GM13977 (cell line): ENCODE results near the gene GALNT1.
"Not testable (repeated sequence)": the region's sequence is repeated elsewhere in the genome, so short reads cannot be mapped to it uniquely, and the experiment has no call there.

ENCODE experiments used
- DNase-seq: peaks from one replicate; pipeline ENCODE4 v3.0.0; 2012; ENCODE audit warnings: low spot score
- CTCF ChIP-seq: IDR thresholded peaks from 2 replicates; pipeline ENCODE4 v1.5.1; 2012; ENCODE audit warnings: mild to moderate bottlenecking, control low read depth; ENCODE audit not compliant: insufficient read depth; ENCODE audit errors: extremely low read depth, missing control alignments
- in situ Hi-C: fragments of 300-500 bp; cut with MboI; formaldehyde crosslinking; loops from one replicate; pipeline ENCODE4 v1.12.0; 2022; ENCODE audit warnings: low sequenced_read_pairs, low pct_unique_long_range_greater_than_20kb, mixed read lengths, inconsistent platforms; ENCODE audit not compliant: unreplicated experiment

Gene GALNT1

GRCh38 chr18:35553300-35553699, 28.2 kb upstream of the GALNT1 start:
- in situ Hi-C loops, result no loop called here
- TF ChIP-seq CTCF, result no peak
- DNase-seq, result no peak

- DNase-seq, in situ Hi-C loops: not testable (repeated sequence)
Observed at GRCh38 chr18:35555538-35555937, 26.0 kb upstream of the GALNT1 start.

GRCh38 chr18:35559867-35560266, 21.7 kb upstream of the GALNT1 start:
- in situ Hi-C loops, result no loop called here
- no peak for TF ChIP-seq CTCF
- no peak for DNase-seq

GRCh38 chr18:35564795-35565453, 16.6 kb upstream of the GALNT1 start:
- no peak for TF ChIP-seq CTCF
- no peak for DNase-seq
- in situ Hi-C loops, result no loop called here

GRCh38 chr18:35566019-35566418, 15.5 kb upstream of the GALNT1 start:
- DNase-seq, result no peak
- TF ChIP-seq CTCF, result no peak
- in situ Hi-C loops, result no loop called here

- in situ Hi-C loops, result no loop called here
- no peak for DNase-seq
- TF ChIP-seq CTCF, result no peak
Observed at GRCh38 chr18:35570182-35570581, 11.4 kb upstream of the GALNT1 start.

GRCh38 chr18:35571138-35571537, 10.4 kb upstream of the GALNT1 start:
- DNase-seq, result no peak
- in situ Hi-C loops, result no loop called here
- no peak for TF ChIP-seq CTCF
